HL-60/S4 treated with retinoic acid at 250 ng/mL for 4 days and 3 days (cell line): Measurements from ENCODE around the gene KRTAP5-4.

Experiments used
- in situ Hi-C: fragments of 300-500 bp; cut with MboI; formaldehyde crosslinking; loops from 2 replicates; pipeline ENCODE4 v1.7.0; 2022; ENCODE audit warnings: low sequenced_read_pairs

Gene KRTAP5-4

DNA sequence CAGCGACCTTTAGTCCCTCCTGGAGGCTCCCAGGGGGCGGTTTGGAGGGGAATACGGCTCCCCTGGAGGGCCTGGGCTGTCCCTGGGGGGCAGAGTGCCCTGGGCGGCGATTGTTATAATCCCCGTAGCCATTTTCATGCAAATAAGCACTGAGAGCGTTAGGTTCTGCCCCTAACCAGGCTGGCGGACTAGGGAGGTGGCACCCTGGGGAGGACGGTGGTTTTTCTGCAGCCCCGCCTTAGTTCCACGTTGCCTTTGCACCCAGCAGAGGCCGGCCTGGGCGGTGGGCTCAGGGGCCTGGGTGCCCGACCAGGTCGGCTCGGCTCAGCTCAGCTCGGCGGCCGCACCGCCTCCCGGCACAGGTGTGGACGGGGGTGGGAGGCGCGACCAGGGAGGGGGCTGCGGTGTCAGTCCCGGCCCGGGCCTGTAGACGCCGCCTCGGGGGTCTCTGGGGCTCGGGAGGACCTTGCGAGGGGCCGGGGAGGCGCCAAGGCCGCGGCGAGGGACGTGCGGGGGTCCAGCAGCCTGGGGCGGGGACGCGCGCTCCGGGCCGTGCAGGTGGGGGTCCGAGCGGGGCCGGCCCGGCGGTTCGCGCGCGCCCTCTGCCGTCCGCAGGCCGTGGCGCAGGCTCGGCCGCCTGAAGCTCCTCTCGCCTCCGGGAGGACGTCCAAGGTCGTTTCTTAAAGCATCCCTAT lies 47.6 kb downstream of the KRTAP5-4 start:
- in situ Hi-C loops = no loop called here

DNA sequence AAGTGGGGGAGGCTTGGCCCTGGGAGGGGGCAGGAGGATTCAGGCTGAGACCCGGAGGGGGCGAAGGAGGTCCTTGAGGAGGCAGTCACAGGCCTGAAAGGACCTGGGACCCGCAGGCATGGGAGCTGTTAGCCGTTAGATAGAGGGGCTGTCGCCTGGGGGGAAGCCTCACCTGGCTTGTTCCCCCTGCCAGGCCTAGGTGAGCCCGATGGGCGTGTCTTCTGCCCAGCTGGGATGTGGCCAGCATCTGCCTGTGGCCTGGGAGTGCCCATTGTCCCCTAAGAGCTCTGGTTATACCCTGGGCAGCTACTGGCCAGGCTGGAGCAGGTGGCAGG lies 48.1 kb downstream of the KRTAP5-4 start:
- in situ Hi-C loops = no loop called here

DNA sequence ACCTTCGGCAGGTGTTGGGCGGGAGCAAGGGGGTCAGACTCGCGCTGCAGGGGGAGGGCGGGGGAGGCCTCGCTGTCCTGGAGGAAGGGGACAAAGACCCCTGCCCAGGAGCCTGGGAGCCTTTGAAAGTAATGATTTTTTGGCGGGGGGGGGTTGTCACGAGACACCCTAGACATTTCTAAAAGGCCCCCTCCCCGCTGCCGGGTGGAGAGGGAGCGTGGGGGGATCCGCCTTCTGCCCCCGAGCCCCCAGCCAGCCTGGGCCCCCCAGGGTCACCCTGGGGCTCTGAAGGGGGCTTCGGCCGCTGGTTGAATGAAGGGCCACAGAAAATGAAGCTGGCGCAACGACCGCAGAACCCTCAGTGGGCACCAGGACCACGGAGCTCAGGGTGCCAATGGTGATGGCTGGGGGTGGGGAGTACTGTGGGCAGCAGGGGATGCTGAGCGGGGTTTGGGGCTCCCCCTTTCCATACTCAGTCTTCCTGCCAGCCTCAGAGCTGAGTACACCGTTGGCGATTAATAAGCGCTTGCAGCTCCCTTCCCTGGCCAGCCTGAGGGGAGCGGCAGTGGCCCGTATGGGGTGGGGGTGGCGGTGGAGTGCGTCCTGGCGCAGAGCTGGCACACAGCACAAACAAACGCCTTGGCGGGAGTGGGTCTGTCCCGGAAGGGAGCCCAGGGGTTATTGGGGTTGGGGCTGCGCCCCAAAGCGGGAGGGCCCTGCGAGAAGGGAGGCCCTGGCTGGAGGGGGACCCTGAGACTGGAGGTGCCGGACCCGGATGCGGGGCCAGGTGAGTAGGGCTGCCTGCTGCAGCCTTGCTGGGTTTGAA lies 48.6 kb downstream of the KRTAP5-4 start:
- in situ Hi-C loops = no loop called here

DNA sequence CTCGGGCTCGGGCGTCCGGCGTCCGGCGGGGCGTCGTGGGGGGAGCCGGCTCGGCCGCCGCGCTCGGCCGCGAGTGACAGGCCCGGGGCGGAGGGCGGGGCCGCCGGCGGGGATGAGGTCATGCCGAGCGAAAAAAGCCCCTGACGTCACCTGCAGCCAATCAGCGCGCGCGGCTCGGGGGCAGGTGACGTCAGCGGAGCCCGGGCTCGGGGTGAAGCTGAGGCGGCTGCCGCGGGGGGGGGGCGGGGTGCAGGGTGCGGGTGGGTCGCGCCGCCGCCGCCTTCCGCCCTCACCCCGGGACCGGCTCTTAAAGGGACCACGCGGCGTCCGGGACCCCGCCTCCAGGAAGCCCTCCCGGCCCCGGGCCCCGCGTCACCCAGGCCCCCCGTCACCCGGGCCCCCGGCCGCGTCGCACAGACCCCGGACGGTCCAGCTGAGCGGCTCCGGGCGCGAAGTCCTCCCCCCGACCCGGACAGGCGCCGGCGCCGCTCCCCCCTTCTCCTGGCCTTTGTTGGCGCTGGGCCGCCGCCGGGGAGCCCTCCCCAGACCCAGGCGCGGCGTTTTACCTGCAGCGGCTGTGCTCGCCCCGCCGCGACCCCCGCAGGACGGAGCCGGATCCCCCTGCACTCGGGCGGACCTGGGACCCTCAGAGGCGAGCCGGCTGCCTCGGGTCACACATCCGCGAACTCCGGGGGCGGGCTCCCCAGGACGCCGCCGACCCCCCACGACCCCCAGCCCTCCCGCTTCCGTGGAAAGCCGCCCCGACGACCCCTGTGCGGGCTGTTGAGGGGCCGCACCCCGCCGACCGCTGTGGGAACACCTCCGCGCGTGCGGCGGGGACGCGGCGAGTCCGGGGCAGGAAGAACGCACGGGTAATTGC lies 49.5 kb downstream of the KRTAP5-4 start, which contains the start of gene DUSP8:
DUSP8 (minus strand) TSS at position 75 of the 880 bp plus-strand sequence. CDS start 6,445 bp downstream, outside the sequence.
- in situ Hi-C loops = no loop called here

DNA sequence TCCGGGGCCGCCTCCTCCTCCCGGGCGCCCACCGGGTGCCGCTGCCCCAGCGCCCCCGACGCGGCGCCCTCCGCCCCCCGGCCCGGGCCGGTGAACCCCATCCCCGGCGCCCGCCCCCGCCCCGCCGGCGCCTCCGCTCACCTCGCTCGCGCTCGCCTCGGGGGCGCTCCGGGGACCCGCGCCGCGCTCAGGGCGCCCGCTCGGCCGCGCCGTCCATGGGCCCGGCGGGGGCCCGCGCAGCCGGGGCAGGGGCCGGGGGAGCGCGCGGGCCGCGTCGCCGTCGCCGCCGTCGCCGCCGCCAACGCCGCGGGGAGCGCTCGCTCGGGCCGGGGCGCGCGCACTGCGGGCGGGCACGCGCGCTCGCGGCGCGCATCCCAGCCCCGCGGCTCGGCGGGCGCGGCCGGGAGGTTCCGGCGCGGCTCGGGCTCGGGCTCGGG lies 50.2 kb downstream of the KRTAP5-4 start:
- in situ Hi-C loops = no loop called here
